Measurements from ENCODE around the gene HIVEP3.
"Not testable (repeated sequence)": the region's sequence is repeated elsewhere in the genome, so short reads cannot be mapped to it uniquely, and the experiment has no call there.

Gene HIVEP3

GRCh38 chr1:41936107-41936506 is 17.4 kb upstream of the HIVEP3 start:
- DNase-seq (ENCODE audit: low spot score in 2 of 2) (peak in 1 of 2 donors; percentile 64), ATAC-seq (peak; percentile 94)
- Mint-ChIP-seq H3K4me1 (peaks cover 40% of the 10 kb centered on the region), H3K27ac (no peak overlapping the region), H3K9me3 (no peaks in the 10 kb centered on the region), H3K4me3 (no peak overlapping the region), H3K36me3 (no peaks in the 10 kb centered on the region)

- H3K4me3 Mint-ChIP-seq = no peak overlapping the region
- DNase-seq (ENCODE audit: low spot score in 2 of 2) = peak in 1 of 2 donors; percentile 25
Measured at GRCh38 chr1:41935226-41935625, 16.5 kb upstream of the HIVEP3 start.

GRCh38 chr1:41933106-41933505 is 14.4 kb upstream of the HIVEP3 start:
- Mint-ChIP-seq H3K4me1 (peaks cover 28% of the 10 kb centered on the region), H3K27ac (peak overlapping the region; percentile 48), H3K9me3 (no peaks in the 10 kb centered on the region), H3K4me3 (no peak overlapping the region), H3K36me3 (no peaks in the 10 kb centered on the region)
- no peak for DNase-seq (ENCODE audit: low spot score in 2 of 2)
- ATAC-seq = peak; percentile 41

More at GRCh38 chr1:41935226-41935625, 16.5 kb upstream of the HIVEP3 start:
- Mint-ChIP-seq H3K36me3 (no peaks in the 10 kb centered on the region), H3K4me1 (peaks cover 31% of the 10 kb centered on the region), H3K9me3 (no peaks in the 10 kb centered on the region), H3K27ac (no peak overlapping the region)
- ATAC-seq = no peak

GRCh38 chr1:41931578-41931977 is 12.9 kb upstream of the HIVEP3 start:
- no peak overlapping the region for H3K4me3 Mint-ChIP-seq
- peaks cover 26% of the 10 kb centered on the region for H3K4me1 Mint-ChIP-seq
- ATAC-seq = no peak
- no peaks in the 10 kb centered on the region for H3K36me3 Mint-ChIP-seq
- no peak for DNase-seq (ENCODE audit: low spot score in 2 of 2)
- H3K9me3 Mint-ChIP-seq = no peaks in the 10 kb centered on the region
- H3K27ac Mint-ChIP-seq = no peak overlapping the region

GRCh38 chr1:41927118-41927517 is 8.4 kb upstream of the HIVEP3 start:
- H3K27ac Mint-ChIP-seq = no peak overlapping the region
- H3K4me3 Mint-ChIP-seq = no peak overlapping the region
- ATAC-seq (no peak), DNase-seq (ENCODE audit: low spot score in 2 of 2) (peak in 1 of 2 donors; percentile 2)
- H3K4me1 Mint-ChIP-seq = peaks cover 7% of the 10 kb centered on the region
- H3K36me3 Mint-ChIP-seq = no peaks in the 10 kb centered on the region
- H3K9me3 Mint-ChIP-seq = no peaks in the 10 kb centered on the region

- ATAC-seq (no peak), DNase-seq (ENCODE audit: low spot score in 2 of 2) (peak in 1 of 2 donors; percentile 20)
- Mint-ChIP-seq H3K9me3 (no peaks in the 10 kb centered on the region), H3K27ac (no peak overlapping the region), H3K4me3 (no peak overlapping the region), H3K4me1 (peaks cover 13% of the 10 kb centered on the region), H3K36me3 (no peaks in the 10 kb centered on the region)
Measured at GRCh38 chr1:41925712-41926111, 7.0 kb upstream of the HIVEP3 start.

GRCh38 chr1:41924911-41925310 is 6.2 kb upstream of the HIVEP3 start:
- Mint-ChIP-seq H3K27ac (no peak overlapping the region), H3K4me3 (no peak overlapping the region), H3K36me3 (peaks cover 6% of the 10 kb centered on the region), H3K4me1 (peaks cover 21% of the 10 kb centered on the region), H3K9me3 (no peaks in the 10 kb centered on the region)
- ATAC-seq = no peak
- peak in 1 of 2 donors; percentile 3 for DNase-seq (ENCODE audit: low spot score in 2 of 2)

- not testable (repeated sequence) for ATAC-seq, H3K9me3 Mint-ChIP-seq, H3K27ac Mint-ChIP-seq, H3K4me3 Mint-ChIP-seq, H3K36me3 Mint-ChIP-seq
- H3K4me1 Mint-ChIP-seq = peaks cover 50% of the 10 kb centered on the region
- DNase-seq (ENCODE audit: low spot score in 2 of 2) = peak in 1 of 2 donors; percentile 41
Measured at GRCh38 chr1:41921271-41921670, 2.5 kb upstream of the HIVEP3 start.

GRCh38 chr1:41920658-41921057 is 1.9 kb upstream of the HIVEP3 start:
- Mint-ChIP-seq H3K4me1 (peaks cover 53% of the 10 kb centered on the region), H3K27ac (peak overlapping the region; percentile 88), H3K36me3 (peaks cover 8% of the 10 kb centered on the region), H3K4me3 (peak overlapping the region; percentile 77), H3K9me3 (no peaks in the 10 kb centered on the region)
- ATAC-seq (peak; percentile 59), DNase-seq (ENCODE audit: low spot score in 2 of 2) (peak in 1 of 2 donors; percentile 29)

GRCh38 chr1:41919764-41920397 is 1.2 kb upstream of the HIVEP3 start:
- Mint-ChIP-seq H3K9me3 (no peaks in the 10 kb centered on the region), H3K27ac (peak overlapping the region; percentile 88), H3K36me3 (peaks cover 8% of the 10 kb centered on the region), H3K4me1 (peaks cover 57% of the 10 kb centered on the region), H3K4me3 (peak overlapping the region; percentile 77)
- peak; percentile 63 to 87 for DNase-seq (ENCODE audit: low spot score in 2 of 2)
- ATAC-seq = peak; percentile 96

GRCh38 chr1:41919131-41919530 is 409 bp upstream of the HIVEP3 start:
- Mint-ChIP-seq H3K27ac (peak overlapping the region; percentile 88), H3K4me1 (peaks cover 65% of the 10 kb centered on the region), H3K36me3 (peaks cover 8% of the 10 kb centered on the region), H3K4me3 (peak overlapping the region; percentile 77), H3K9me3 (no peaks in the 10 kb centered on the region)
- no peak for ATAC-seq
- DNase-seq (ENCODE audit: low spot score in 2 of 2) = peak in 1 of 2 donors; percentile 48

GRCh38 chr1:41917835-41918449 is 780 bp downstream of the HIVEP3 start:
- H3K4me1 Mint-ChIP-seq = peaks cover 76% of the 10 kb centered on the region
- peak overlapping the region; percentile 77 for H3K4me3 Mint-ChIP-seq
- peak; percentile 42 to 73 for DNase-seq (ENCODE audit: low spot score in 2 of 2)
- H3K9me3 Mint-ChIP-seq = no peaks in the 10 kb centered on the region
- peak; percentile 47 for ATAC-seq
- H3K27ac Mint-ChIP-seq = peak overlapping the region; percentile 91
- peaks cover 8% of the 10 kb centered on the region for H3K36me3 Mint-ChIP-seq

- peak in 1 of 2 donors; percentile 51 for DNase-seq (ENCODE audit: low spot score in 2 of 2)
- no peaks in the 10 kb centered on the region for H3K9me3 Mint-ChIP-seq
- no peak for ATAC-seq
- H3K4me3 Mint-ChIP-seq = peak overlapping the region; percentile 77
- peaks cover 8% of the 10 kb centered on the region for H3K36me3 Mint-ChIP-seq
- peaks cover 84% of the 10 kb centered on the region for H3K4me1 Mint-ChIP-seq
- H3K27ac Mint-ChIP-seq = peak overlapping the region; percentile 91
Measured at GRCh38 chr1:41917076-41917475, 1.6 kb downstream of the HIVEP3 start.

- peaks cover 85% of the 10 kb centered on the region for H3K4me1 Mint-ChIP-seq
- no peak for ATAC-seq
- DNase-seq (ENCODE audit: low spot score in 2 of 2) = peak in 1 of 2 donors; percentile 57
- H3K27ac Mint-ChIP-seq = peak overlapping the region; percentile 91
- H3K9me3 Mint-ChIP-seq = no peaks in the 10 kb centered on the region
- peaks cover 8% of the 10 kb centered on the region for H3K36me3 Mint-ChIP-seq
- H3K4me3 Mint-ChIP-seq = peak overlapping the region; percentile 77
Measured at GRCh38 chr1:41915786-41916571, 2.7 kb downstream of the HIVEP3 start.

GRCh38 chr1:41914516-41914915 is 4.2 kb downstream of the HIVEP3 start:
- peak overlapping the region; percentile 91 for H3K27ac Mint-ChIP-seq

More at GRCh38 chr1:41914516-41914915, 4.2 kb downstream of the HIVEP3 start:
- ATAC-seq (peak; percentile 62), DNase-seq (ENCODE audit: low spot score in 2 of 2) (peak in 1 of 2 donors; percentile 46)
- Mint-ChIP-seq H3K4me3 (peak overlapping the region; percentile 19), H3K9me3 (no peaks in the 10 kb centered on the region), H3K36me3 (no peaks in the 10 kb centered on the region), H3K4me1 (peaks cover 71% of the 10 kb centered on the region)
